ENCODE results near the gene SORCS2.

SORCS2 gene

DNA sequence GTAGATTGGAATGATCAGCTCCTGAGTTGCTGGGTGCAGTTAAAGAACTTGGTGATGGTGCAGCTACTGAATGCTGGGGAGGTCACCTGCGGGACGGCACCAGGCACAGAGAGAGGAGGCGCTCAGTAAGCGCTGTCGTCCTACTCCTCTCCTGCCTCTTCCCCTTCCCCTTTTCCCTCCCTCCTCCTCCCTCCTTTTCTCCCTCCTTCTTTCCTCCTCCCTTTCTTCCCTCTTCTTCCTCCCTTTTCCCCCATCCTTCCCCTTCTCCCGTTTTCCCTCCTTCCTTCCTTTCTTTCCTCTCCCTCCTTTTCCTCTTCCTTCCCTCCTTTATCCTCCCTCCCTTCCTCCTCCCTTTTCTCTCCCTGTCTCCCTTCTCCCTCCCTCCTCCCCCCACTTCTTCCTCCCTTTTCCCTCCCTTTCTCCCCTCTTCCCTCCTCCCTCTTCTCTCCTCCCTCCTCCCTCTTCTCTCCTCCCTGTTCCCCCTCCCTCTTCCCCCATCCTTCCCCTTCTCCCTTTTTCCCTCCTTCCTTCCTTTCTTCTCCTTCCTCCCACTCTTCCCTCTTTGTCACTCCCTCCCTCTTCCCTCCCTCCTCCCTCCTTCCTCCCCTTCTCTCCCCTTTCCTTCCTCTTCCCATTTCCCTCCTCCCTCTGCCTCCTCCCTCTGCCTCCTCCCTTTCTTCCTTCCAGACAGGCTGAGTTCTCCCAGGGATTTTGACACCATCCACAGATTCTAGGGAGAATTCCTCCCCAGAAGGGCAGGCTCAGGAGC lies 330.3 kb downstream of the SORCS2 start:
- no peak for DNase-seq

GRCh38 chr4:7523526-7523925 lies 331.2 kb downstream of the SORCS2 start:
- no peak for DNase-seq

- DNase-seq: no peak
Measured at GRCh38 chr4:7524064-7524682, 331.8 kb downstream of the SORCS2 start.

GRCh38 chr4:7524843-7525242 lies 332.5 kb downstream of the SORCS2 start:
- DNase-seq: no peak

DNA sequence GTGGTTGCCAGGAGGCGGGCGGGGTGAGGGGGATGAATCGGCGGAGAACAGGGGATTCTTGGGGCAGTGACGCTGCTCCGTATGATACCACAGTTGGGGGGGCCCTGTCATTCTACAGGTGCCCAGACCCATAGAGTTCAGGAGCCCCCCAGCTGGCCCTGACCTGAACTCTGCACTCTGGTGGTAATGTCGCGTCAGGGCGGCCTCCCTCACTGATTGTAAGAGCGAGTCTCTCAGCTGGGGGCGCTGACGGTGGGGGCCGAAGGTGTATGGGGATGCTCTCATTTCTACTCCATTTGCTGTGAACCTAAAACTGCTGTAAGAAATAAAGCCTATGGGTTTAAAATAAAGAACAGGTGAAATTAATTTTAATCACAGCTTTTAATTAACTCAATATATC lies 334.2 kb downstream of the SORCS2 start:
- no peak for DNase-seq

DNA sequence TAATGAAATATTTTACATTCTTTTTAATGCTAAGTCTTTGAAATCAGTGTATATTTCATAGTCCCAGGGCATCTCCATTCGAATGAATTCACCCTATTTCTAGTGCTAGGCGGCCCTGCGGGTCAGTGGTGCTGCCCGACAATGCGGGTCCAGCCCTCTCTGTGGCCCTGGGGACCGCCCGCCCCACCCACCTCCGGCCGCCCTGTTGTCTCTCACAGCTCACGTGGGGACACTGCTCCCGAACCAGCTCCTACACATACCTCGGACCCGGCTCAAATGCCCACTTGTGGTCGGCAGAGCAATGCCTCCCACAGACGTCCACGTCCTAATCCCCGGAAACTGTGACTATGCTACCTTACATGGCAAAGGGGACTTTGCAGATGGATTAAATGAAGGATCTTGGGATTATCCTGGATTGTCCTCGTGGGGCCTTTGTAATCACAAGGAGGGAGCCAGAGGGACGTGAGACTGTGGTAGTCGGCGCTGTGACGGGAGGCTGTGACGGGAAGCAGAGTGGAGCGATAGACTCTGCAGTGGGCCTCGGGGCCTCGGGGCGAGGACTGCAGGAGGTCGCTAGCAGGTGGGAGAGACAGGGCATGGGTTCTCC lies 334.7 kb downstream of the SORCS2 start:
- DNase-seq: no peak

DNA sequence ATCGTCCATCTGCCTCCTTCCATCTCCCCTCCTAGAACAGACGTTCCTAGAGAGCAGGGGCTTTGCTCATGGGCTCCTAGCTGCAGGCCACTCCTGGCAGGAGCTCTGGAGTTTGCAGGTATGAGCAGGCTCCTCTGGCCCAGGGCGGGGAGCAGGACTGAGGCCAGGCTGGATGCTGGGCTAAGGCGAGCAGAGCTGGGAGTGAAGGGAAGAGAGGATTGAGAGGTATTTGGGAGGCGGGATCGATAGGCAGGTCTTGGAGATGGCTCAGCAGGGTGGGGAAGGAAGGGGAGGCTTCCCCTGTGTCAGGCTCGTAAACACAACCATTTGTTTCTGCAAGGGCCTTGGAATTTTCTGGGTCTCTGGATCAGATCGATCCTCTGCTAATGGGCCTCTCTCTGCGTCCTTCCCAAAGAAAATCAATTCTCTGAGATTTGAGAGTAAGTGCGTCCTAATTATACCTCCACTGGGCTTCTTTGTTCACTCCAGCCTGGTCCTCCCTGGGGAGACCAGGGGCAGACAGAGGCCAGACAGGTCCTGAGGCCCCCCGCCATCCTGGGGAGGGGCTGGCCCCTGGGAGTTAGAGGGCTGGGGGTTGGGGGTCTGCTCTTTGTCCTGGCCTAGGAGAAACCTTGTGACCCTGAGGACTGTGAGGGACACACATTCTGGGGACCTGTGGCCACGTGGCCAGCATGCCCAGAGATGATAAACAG lies 337.2 kb downstream of the SORCS2 start:
- no peak for DNase-seq

GRCh38 chr4:7530082-7530481 lies 337.7 kb downstream of the SORCS2 start:
- DNase-seq: no peak

- no peak for DNase-seq
Measured at GRCh38 chr4:7530932-7531639, 338.7 kb downstream of the SORCS2 start.

GRCh38 chr4:7531640-7531994 lies 339.3 kb downstream of the SORCS2 start:
- no peak for DNase-seq

DNA sequence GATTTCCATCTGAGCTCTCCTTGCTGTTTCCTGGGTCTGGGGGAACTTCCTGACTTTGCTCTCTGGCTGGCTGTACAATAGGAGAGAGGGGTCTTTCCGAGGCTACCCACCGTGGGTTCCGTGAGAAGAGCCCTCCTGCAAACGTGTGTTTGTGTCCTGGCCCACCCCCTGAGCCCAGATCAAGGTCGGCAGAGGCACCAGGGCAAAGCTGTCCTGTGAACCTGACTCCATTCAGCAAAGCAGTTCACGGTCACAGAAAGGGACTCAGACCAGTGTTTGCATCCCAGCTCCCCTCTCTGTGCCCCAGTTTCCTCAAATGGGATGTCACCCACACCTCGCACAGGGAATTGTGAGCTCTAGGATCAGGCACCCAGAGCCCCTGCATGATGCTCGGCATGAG lies 339.7 kb downstream of the SORCS2 start:
- no peak for DNase-seq

- DNase-seq: no peak
Measured at GRCh38 chr4:7533267-7533666, 340.9 kb downstream of the SORCS2 start.

DNA sequence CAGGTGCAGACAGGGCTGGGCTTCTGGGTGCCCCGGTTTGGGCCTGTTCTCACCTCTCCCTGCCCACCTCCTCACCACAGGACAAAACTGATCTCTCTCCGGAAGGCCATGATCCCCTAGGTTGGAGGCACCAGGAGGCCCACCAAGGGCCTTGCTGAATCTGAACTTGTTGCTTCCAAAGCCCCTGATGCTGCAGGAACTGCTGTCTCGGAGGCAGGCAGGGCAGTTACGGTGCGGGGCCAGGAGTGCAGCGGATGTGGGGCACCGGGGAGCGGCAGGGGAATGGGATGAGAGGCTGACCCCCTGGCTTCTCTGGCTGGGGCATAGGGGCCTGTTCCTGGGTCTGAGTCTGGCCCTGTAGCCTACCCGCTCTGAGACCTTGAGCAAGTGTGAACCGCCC lies 342.8 kb downstream of the SORCS2 start:
- no peak for DNase-seq

DNA sequence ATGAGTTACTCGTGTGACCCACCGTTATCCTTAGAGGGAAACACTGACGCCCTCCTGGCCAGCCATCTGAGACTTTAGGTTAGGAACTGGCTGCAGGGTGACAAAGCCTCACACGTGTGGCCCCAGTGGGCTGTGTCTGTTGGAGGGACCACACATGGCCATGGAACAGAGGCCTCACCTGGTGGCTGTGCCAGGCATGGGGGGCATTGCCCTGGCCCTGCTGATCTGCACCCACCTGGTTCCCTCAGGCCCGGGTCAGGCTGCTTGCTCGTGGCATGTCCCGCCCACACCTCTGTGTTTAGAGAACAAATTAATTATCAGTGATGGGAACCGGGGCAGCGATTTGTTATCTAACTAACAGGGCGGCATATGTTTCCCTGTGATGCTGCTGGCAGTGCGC lies 343.3 kb downstream of the SORCS2 start:
- no peak for DNase-seq

GRCh38 chr4:7536876-7537275 lies 344.5 kb downstream of the SORCS2 start:
- no peak for DNase-seq

GRCh38 chr4:7537853-7538400 lies 345.6 kb downstream of the SORCS2 start:
- DNase-seq: no peak

GRCh38 chr4:7538518-7538917 lies 346.2 kb downstream of the SORCS2 start:
- no peak for DNase-seq

DNA sequence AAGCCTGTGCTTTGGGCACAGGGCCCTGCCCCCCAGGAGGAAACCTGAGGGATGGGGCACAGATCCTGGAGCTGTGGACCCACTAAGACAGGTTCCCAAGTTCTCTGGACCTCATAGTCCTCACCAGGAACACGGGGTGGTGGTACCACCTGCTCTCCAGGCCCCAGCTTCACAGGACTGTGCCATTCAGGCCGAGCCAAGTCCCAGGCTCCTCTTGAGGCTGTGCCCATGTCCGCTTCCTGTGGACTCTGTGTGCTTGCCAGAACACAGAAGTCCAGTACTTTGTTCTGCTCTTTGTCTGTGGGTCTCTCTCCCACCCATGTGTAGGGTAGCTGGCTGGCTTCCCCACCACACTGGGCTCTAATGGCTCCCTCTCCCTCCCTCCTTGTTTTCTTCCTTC lies 346.8 kb downstream of the SORCS2 start:
- no peak for DNase-seq

GRCh38 chr4:7539659-7540058 lies 347.3 kb downstream of the SORCS2 start:
- no peak for DNase-seq

GRCh38 chr4:7540206-7540605 lies 347.9 kb downstream of the SORCS2 start:
- no peak for DNase-seq

- DNase-seq: no peak
Measured at GRCh38 chr4:7540654-7541413, 348.5 kb downstream of the SORCS2 start.

GRCh38 chr4:7541414-7541810 lies 349.1 kb downstream of the SORCS2 start:
- DNase-seq: no peak

Data from CD4-positive, alpha-beta T cell treated with Interleukin-17A for 4 hours (primary cell).